GM21526 (cell line): ENCODE data around the gene SC5D.

Experiments used
- ATAC-seq: cut with Tn5 transposase; IDR thresholded peaks from one replicate; pipeline ENCODE4 v1.9.1; 2021; ENCODE audit warnings: moderate library complexity; ENCODE audit not compliant: unreplicated experiment, low FRiP score

Gene SC5D

DNA sequence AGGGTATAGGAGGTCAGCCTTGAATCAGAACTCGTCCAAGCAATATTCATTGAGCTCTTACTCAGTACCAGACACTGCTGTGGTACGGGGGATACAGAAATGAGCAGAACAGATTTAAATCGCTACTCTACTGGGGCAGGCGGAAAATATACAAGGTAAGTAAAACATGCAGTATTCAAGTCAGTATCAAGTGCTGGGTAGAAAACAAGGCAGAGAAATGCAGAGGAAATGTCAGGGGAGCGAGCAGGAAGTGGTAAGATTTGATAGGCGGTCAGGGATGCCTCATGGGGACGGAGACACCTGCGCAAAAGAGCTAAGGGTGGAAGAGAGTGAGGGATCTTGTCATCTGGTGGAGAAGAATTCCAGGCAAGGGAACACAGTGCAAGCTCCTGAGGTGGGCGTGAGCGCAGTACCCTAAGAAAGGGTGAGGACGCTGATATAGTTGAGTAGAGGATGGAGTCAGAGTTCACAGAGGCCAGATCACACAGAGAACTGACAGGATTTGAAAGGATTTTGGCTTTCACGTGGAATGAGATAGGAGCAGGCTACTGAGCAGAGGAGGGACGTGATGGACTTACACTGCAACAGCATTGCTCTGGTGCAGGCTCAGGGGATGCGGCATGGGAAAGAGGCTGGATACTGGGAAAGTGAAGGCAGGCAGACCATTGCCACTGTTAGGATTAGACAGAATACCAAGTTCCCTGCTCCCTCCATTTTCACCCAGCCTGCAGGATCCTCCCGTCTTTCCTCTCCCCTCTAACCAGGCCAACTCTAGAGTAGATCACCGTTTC is 35.8 kb downstream of the SC5D start:
- ATAC-seq: no peak

DNA sequence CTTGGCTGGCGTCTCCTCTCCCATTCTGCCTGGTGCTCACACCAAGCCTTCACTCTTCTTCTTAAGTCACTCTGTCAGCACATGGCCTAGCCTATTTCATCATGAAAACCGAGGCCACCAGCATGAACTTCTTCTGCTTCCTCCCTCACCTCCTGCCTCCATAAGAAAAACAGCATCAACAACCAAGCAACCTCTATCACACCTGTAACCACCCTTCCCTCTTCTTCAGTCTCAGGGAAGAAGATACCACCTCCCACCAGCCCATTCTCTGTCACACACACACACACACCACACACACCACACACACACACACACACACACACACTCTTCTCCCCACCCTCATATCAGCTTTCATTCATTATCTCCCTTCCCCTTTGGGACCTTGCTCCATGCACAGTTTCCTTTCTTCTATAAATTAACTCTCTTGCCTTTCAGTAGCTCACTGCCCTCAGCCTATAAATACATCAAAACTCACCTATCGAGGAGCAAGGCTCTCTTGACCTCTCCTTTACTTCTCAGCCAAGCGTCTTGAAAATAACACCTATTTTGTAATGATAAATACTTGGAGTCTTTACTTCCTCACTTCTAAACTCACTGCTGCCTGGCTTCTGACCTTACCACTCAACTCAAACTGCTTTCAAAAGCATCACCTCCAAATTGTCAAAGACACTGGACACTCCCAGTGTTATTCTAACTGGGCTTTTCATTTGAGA is 36.6 kb downstream of the SC5D start:
- no peak for ATAC-seq

DNA sequence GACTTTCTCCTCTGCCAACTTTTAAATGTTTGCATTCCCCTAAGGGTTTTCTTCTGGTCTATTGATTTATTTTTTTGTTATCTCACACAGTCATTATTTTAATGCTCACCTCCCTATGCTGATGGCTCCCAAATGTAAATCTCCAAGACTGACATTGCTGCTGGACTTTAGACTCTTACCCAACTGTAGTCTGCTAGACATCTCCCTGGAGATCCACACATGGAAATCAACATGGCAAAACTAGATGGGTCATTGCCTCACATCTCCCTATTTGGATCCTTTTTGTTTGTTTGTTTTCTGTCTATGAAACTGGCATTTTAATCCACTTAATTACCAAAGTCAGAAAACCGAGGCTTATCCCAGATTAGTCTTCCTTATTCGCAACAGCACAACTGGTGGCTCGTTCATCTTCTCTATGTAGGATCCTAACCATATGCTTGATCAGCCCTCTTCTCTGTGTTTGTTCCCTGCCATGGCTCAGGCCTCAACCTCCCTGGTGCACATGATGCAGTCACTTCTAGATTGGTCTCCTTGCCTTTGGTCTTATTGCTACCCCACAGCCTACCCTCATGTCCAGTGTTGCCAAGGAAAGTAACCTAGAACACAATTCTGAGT is 37.3 kb downstream of the SC5D start:
- no peak for ATAC-seq

DNA sequence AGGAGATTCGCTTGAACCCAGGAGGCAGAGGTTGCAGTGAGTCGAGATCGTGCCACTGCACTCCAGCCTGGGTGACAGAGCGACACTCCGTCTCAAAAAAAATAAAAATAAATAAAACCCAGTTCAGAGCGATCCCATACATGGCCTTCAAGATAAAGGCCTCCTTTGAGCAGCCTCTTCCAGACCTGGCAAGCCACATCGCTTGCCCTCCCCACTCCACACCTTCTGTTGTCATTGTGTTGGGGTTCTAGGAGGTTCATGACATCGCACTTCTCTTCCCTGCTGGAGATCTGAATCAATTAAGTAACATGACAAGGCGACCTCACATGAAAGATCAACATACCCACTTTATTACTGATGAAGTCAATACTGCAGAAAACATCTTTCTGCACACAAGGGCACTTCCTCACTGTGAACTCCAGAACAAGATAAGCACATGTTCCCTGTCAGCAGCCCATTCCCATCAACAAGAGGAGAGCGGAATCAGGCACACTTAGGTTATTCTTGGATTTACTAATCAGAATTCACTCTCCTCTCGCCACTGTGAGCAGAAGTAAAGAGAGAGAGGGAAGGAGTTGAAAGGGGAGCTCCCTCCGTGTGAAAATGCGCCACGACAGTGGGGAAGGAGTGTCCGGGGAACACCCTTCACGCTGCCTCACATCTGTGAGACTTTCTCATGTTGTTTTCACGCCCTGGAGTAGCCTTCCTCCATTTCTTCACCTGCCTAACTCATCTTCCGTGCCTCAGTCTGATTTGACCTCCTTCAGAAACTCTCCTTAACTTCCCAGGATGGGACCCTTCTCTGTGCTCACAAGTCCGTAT is 38.3 kb downstream of the SC5D start:
- no peak for ATAC-seq

DNA sequence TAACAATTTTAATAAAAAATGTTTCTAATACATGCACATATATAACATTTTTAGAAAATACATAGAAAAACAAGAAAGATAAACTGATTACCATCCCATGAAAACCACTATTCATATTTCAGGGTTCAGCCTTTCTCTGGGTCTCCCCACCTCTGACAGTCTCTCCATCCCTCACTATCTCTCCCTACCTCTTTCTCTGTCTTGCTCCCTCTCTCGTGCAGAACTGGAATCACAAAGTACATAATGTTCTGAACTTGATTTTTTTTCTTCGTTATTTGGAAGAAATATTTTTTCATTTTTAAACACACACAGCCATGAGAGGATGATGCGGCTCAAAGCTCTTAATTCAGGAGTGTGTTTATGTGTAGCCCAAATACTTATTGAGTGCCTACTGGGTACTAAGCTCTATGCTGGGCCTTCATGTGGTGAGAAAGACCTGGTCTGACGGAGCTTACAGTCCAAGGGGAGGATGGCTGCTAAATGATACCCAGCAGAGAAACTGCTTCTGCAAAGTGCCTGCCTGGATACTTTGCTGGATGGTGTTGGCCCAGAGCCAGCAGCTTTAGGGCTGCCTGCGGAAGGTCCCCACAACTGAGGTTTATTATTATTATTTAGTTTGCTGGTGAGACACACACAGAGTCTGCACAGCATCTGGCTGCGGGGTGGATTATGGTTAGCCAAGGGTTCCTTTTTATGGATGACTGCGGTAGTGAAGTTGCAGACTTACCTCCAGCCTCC is 42.6 kb downstream of the SC5D start:
- no peak for ATAC-seq

DNA sequence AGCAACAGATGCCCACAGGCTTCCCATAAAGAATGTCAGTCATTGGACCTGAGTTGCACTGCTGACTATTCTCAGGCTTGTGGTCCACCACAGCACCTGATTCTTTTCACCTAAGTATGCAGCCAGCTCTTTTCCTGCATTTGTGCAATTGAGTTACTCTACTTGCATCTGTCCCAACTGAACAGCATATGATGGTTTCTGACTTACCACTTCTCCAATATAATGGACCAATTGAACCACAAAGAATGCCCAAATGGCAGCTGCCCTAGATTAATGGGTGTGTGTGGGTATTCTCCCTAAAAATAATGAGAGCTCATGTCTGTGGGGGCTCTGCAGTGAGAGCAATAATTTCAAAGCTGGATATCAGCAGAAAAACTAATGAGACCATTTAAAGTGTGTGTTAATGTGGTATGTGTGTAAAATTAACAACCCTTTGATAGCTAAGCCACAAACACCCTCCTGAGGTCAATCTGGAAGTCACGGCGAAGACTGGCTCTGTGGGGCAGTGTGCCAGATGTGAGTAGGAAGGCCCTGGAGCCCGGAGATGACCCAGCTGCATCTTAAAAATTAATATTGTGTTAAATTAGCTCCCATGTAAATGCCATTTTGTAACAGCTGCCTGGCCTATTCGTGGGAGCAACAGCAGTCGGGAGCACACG is 43.8 kb downstream of the SC5D start:
- ATAC-seq: no peak

DNA sequence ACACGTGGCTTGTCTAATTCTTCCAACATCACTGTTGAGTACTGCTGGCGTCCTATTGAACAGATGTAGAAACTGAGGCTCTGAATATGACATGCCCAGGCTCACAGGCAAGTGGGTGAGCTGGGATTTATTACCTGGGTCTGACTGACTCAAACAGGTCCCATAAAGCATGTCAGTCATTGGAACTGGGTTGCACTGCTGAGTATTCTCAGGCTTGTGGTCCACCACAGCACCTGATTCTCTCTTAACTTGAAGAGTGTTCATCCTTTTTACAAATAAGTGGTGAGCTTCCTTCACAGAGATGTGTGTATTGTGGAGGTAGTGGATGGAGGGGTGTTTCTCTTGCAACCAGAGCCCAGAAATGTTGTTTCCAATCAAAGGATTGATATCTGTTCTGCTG is 44.5 kb downstream of the SC5D start:
- ATAC-seq: no peak

DNA sequence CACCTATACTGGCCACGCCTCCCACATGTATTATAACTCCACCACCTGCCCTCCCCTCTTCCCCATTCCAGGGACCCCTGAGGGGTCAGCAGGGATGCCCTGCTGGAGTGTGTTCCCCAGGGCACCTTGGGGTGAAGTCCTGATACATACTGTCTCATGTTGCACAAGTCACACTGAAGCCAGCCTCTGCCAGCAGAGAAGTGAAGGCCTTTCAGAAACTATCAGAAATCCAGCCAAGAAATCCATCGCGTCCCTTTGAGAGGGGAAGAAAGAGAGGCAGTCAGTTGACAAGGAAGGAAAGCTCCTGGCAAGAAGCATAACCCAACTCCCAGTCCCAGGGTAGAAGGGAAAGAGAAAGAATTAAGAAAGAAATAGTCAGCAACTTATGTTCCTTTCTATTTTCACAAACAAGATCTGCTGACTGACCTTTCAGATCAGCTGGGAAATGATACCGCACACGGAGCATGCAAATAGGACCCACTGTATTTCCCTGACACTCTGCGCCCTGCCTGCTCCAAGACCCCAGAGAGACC is 45.2 kb downstream of the SC5D start:
- no peak for ATAC-seq

DNA sequence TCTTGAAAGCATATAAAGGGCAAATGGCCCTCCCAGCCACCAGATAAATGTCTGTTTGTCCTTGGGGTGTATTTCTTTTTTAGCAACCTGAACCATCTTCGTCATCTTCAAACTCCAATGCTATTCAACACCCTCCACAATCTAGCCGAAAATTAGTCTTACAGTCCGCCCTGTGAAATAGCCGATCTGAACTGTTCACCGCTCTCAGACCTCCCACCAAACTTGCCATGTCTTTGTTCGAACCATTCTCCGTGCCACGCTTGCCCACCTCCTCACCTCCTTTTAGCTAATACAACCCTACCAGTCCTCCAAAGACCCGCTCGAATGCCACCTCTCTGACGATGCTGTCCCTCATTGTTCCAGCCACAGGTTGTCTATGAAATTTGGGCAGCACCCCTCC is 46.0 kb downstream of the SC5D start:
- no peak for ATAC-seq

DNA sequence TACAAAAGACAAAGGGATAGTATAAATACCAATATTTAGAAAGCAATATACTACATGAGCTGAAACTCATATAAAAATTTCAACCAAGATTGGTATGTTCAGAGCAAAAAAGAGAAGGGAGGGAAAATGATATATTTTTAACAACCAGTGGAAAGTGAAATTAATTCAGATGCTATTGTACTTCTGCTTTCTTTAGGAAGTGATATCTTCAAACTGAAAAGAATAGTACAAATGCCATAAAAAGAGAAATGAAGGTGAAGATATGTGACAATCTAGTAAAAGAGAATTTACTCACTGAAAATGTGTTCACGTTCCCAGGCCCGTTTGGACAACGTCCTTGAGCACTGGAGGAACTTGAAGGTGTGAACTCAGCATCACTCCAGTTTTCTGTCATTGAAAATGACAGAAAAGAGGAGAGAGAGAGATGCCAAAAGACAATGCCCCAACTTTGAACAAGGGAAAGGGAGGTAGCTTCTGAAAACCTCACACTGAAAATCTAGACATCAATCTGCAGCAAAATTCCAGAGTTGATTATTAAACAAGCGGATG is 47.5 kb downstream of the SC5D start:
- no peak for ATAC-seq

DNA sequence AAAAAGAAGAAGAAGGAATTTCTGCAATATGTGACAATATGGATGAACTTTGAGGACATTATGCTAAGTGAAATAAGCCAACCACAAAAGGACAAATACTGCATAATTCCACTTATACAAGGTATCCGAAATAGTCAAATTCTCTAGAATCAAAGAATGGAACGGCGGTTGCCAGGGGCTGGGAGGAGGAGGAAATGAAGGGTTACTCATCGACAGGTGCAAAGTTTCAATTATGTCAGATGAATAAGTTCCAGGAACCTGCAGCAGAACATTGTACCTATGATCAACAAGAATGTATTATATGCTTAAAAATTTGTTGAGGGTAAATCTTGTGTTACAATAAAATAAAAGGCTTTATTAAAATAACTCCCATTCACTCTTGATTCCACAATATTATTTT is 49.0 kb downstream of the SC5D start:
- ATAC-seq: no peak

DNA sequence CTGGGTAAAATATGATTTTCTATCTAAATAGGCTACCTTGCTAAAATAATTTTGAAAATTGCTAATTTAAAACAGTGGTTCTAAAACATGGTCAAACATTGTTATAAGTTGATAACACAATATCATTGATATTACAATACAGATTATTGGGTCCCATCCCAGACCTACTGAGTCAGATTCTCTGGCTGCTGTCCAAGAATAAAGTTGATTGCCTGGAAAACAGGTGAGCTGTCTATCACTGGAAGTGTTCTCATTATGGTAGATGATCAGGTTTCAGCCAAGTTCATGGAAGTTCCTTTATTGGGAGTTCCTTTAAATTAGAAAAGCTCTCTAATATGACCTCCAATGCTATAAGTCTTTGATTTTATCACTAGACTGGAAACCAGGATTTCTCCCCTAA is 52.3 kb downstream of the SC5D start:
- ATAC-seq: no peak

DNA sequence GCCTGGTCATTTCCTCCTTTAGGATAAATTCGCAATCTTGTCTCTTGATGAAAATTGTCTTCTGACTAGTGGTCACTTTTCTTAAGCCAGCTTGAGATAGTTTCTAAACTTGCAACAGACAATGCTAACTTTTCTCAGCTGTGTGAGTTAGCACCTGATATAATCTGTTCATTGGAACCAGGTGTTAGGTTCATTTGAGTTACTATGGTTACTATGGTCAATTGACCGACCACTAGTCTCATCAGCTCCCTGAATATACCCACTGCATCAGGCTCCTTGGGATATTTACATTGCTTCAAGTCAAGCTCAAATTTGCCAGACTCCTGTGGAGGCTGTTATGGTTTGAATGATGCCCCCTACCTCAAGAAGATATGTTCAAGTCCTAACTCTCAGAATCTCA is 54.5 kb downstream of the SC5D start:
- no peak for ATAC-seq

DNA sequence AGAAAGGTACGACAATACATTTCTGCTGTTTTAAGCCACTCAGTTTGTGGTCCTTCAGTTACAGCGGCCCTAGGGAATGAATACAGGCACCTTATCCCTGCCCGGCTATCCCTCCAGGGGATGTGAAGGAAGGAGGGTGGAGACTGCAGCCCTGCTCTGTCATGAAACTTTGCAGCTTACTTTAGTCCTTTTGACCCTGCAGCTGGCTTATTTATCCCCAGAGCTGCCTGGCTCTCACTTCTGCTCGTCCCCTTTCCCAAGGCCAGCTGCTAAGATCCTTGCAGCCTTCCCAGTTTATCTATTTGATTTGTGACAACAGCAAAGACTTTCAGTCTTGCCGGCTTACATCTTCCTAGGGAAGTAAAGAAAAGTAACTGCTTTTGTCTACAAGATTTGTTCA is 55.2 kb downstream of the SC5D start:
- no peak for ATAC-seq

DNA sequence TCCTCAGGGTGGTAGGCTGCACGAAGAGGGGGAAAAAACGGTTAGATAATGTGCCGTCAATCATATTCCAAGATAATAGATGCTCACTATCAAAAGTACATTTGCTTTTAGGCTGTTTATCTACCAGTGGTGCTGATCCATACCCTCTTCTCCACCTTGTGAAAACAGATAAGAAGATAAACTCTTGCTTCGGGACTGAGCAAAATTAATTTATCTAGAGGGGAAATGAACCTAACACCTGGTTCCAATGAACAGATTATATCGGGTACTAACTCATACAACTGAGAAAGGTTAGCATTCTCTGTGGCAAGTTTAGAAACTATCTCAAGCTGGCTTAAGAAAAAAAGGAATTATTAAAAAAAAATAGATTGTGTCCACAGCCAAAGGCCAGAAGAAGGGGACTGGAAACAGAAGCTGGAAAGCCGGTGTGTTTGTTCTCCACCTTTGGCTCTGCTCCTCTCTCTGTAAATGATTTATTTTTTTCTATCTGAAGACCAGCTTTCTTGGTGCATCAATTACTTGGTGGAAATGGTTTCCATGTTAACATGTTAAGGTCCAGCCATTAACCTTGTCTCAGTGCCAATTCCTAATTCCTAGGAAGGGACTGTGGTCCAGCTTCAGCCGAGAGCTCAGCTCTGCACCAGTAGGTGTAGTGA is 55.8 kb downstream of the SC5D start:
- no peak for ATAC-seq

DNA sequence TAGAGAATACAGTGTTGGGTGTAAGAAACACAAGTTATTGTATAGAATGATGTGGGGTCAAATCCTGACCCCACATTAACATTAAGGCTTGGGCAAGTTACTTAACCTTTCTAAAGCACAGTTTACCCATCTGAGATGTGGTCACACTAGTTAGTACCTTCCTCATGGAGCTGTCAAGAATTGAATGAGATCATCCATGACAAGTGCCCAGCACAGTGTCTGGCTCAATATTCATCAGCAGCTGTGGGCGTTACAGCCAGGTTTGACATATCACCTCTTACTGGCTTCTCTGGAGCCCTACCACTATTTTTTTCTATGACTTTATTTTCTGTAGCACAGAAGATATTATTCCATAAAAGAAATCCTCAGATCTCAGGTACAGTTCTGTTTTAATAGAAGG is 57.2 kb downstream of the SC5D start:
- no peak for ATAC-seq

DNA sequence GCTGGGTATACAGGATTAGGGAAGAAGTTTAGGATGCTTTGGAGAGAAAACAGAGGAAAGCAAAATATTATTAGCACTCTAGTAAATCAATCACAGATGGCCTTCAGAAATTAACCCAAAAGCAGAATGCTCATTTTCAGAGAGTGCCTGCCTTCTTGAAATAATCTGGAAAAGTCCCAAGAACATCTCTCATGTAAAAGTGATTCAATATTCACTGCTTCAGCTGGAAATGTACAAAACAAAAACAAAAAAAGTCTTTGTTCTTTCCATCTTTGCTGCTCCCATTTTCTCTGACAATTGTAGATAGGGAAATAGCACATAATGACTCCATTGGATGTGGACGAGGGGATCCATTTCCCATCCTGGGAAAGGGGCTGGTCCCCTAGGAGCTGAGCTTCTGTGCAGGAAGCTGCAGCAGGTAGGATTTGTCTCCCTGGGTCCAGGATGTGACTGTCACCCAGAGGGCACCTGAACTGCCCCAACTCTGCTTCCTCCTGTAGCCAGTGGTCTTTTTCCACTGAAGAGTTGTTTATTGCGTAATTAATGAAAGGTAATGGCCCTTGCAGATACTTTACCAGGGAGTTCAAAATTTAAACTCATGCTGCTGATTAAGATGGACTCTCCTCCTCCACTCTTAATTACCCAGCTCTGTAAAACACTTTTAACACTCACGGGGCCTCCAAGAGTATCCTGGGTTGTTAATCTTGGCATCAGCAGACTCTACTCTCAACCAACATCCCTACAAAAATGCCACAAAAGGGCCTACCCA is 57.9 kb downstream of the SC5D start:
- ATAC-seq: no peak

DNA sequence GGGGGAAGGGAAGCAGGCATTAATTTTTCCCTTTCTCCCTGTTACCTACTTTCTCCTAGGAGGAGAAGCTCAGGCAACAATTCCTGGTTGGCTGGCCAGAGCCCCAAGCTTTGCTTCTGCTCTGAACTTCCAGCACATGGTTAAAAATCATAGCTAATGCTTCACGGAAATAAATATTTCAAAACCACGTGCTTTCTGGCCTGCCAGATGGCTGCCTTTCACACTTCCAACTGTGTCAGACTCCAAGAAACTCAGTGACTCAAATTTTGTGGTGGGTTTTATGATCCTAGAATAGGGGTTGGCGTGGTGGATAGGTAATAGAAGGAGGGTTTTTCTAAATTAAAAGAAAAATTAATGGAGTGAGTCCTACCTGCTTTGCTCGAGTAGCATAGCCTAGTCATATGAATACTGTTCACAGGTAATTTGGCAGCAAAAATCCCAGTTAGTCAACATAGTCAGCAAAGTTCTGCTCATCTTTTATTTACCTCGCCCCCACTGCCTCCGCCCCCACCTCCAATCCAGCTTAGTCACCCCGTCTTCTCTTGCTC is 58.6 kb downstream of the SC5D start:
- no peak for ATAC-seq
